Myocyte (in vitro differentiated cells): Measurements from ENCODE around the gene CCDC92. TPM values are rescaled to one million over a fixed set of nuclear protein-coding genes. Genes with fewer than 3 reads are reported as not detected.

Experiments
- DNase-seq: peaks from one replicate; pipeline ENCODE4 v3.0.0-alpha.2; 2012; ENCODE audit warnings: low read depth
- total RNA-seq: library from RNA; depleted of rRNA; stranded (reverse); fragments of >200 nt; gene quantifications from 2 replicates; pipeline ENCODE4 v1.2.3, GENCODE V29; 2014

The CCDC92 gene
- total RNA-seq, 1 donor from 2014 or later, result 21.1 TPM

- DNase-seq, result no peak
These were observed 82.1 kb downstream of the CCDC92 start for GRCh38 chr12:123890536-123890902.

GRCh38 chr12:123889848-123890535 lies 82.6 kb downstream of the CCDC92 start:
- no peak for DNase-seq

GRCh38 chr12:123888989-123889388 lies 83.6 kb downstream of the CCDC92 start:
- DNase-seq, result no peak

- no peak for DNase-seq
These were observed 85.6 kb downstream of the CCDC92 start for GRCh38 chr12:123886931-123887582.

- DNase-seq, result no peak
These were observed 86.4 kb downstream of the CCDC92 start for GRCh38 chr12:123886258-123886657.

Other genes with a start within 250 kb of the CCDC92 start
- 0.16 and 0.36 TPM in 2 replicates for gene DNAH10, start 210.5 kb downstream of the CCDC92 start, total RNA-seq
- gene ZNF664, start 384 bp upstream of the CCDC92 start, total RNA-seq, result 55.8 and 58.1 TPM in 2 replicates